H1 (cell line): ENCODE data around the gene OXNAD1. TPM values are rescaled to one million over a fixed set of nuclear protein-coding genes. Genes with fewer than 3 reads are reported as not detected.

Experiments
- CTCF ChIA-PET: fragments of 300-600 bp; sonication (Branson Sonifier 250); formaldehyde crosslinking; loops from one replicate; lab custom pipeline; 2021; ENCODE audit not compliant: partially characterized antibody; lab: Charles Lee
- POLR2A ChIA-PET: fragments of 300-600 bp; sonication (Branson Sonifier 250); formaldehyde crosslinking; loops from one replicate; lab custom pipeline; 2021; ENCODE audit warnings: inconsistent platforms; ENCODE audit not compliant: partially characterized antibody; lab: Charles Lee
- DNase-seq, 2 experiments: peaks; one replicate each; pipeline versions ENCODE4 v3.0.0 to v3.0.0-alpha.2; 2010 to 2022; ENCODE audit warnings: low spot score in 2 of 2, low read depth in 1 of 2, mixed read lengths in 1 of 2
- FAIRE-seq: peaks from 2 replicates; lab custom pipeline; 2011; peaks lifted over from hg19 to GRCh38; lab: Jason Lieb, UNC
- H2AFZ ChIP-seq: 2 replicates; pipeline ENCODE4 v1.8.1; 2012; ENCODE audit warnings: low read length, inconsistent platforms
- H2AK5ac ChIP-seq: 2 replicates; pipeline ENCODE4 v1.6.1; 2013; ENCODE audit warnings: low read depth, low read length
- H2BK120ac ChIP-seq: replicated peaks from 2 replicates; pipeline ENCODE3; 2013; ENCODE audit warnings: low read depth, low read length, inconsistent platforms
- H2BK12ac ChIP-seq: 2 replicates; pipeline ENCODE4 v1.6.1; 2013; ENCODE audit warnings: low read depth, low read length
- H2BK15ac ChIP-seq: 2 replicates; pipeline ENCODE4 v1.6.1; 2013; ENCODE audit warnings: low read length
- H2BK20ac ChIP-seq: 2 replicates; pipeline ENCODE4 v1.6.1; 2013; ENCODE audit warnings: low read length
- H2BK5ac ChIP-seq: 2 replicates; pipeline ENCODE4 v1.6.1; 2013; ENCODE audit warnings: low read depth, low read length
- H3K14ac ChIP-seq: 2 replicates; pipeline ENCODE4 v1.6.1; 2013; ENCODE audit warnings: inconsistent platforms; ENCODE audit not compliant: insufficient read length
- H3K18ac ChIP-seq: 2 replicates; pipeline ENCODE4 v1.6.1; 2013; ENCODE audit warnings: low read length; ENCODE audit errors: extremely low read depth
- H3K23ac ChIP-seq: 2 replicates; pipeline ENCODE4 v1.6.1; 2013; ENCODE audit warnings: inconsistent platforms; ENCODE audit not compliant: insufficient read length
- H3K23me2 ChIP-seq: 2 replicates; pipeline ENCODE4 v1.6.1; 2013; ENCODE audit warnings: low read depth, low read length
- H3K27ac ChIP-seq: 2 replicates; pipeline ENCODE4 v1.6.1; 2011; ENCODE audit warnings: low read depth, low read length, inconsistent platforms
- H3K27me3 ChIP-seq, 4 experiments: replicated peaks in 1 of 4; 1 replicate in 1 of 4; 2 replicates in 3 of 4; pipeline versions ENCODE4 v1.6.1 to v1.8.1; 2011 to 2013; ENCODE audit warnings: low read length in 3 of 4, mild to moderate bottlenecking in 3 of 4, inconsistent platforms in 2 of 4, mixed read lengths in 2 of 4, moderate library complexity in 1 of 4; ENCODE audit not compliant: control insufficient read depth in 3 of 4, insufficient read depth in 3 of 4; ENCODE audit errors: extremely low read depth in 1 of 4
- H3K36me3 ChIP-seq, 4 experiments: 2 replicates each; pipeline versions ENCODE4 v1.6.1 to v1.8.1; 2011 to 2013; ENCODE audit warnings: mild to moderate bottlenecking in 4 of 4, low read length in 3 of 4, moderate library complexity in 2 of 4, control low read depth in 1 of 4, inconsistent platforms in 1 of 4; ENCODE audit not compliant: insufficient read depth in 4 of 4, control insufficient read depth in 2 of 4
- H3K4ac ChIP-seq: replicated peaks from 2 replicates; pipeline ENCODE3; 2013; ENCODE audit warnings: low read length, low read depth, mixed read lengths, inconsistent platforms; ENCODE audit not compliant: insufficient read length
- H3K4me1 ChIP-seq, 4 experiments: replicated peaks in 1 of 4; 1 replicate in 1 of 4; 2 replicates in 3 of 4; pipeline versions ENCODE4 v1.6.1 to v1.8.1; 2011 to 2013; ENCODE audit warnings: low read length in 3 of 4, inconsistent platforms in 2 of 4, mixed read lengths in 1 of 4; ENCODE audit not compliant: insufficient read depth in 4 of 4, control insufficient read depth in 3 of 4
- H3K4me2 ChIP-seq, 2 experiments: 2 replicates each; pipeline versions ENCODE4 v1.6.1 to v1.8.1; 2011 to 2013; ENCODE audit warnings: low read depth in 2 of 2, low read length in 2 of 2, control low read depth in 1 of 2, inconsistent platforms in 1 of 2, mild to moderate bottlenecking in 1 of 2; ENCODE audit not compliant: insufficient read depth in 1 of 2
- H3K4me3 ChIP-seq, 4 experiments: fragments of 200-600, 300-600 bp in 1 of 4; sonication (generic), shearing (Covaris generic), sonication (Bioruptor Twin) in 1 of 4; 2 replicates each; pipeline versions ENCODE4 v1.5.1 to v1.8.1; 2011 to 2016; ENCODE audit warnings: low read length in 4 of 4, low read depth in 3 of 4, control low read depth in 2 of 4, inconsistent platforms in 2 of 4, mild to moderate bottlenecking in 2 of 4, mixed read lengths in 1 of 4, moderate library complexity in 1 of 4; ENCODE audit not compliant: insufficient read depth in 2 of 4; ENCODE audit errors: extremely low read depth in 1 of 4
- H3K56ac ChIP-seq: replicated peaks from 2 replicates; pipeline ENCODE3; 2013; ENCODE audit warnings: low read depth, mild to moderate bottlenecking, mixed read lengths, low read length, inconsistent platforms; ENCODE audit not compliant: insufficient read length
- H3K79me1 ChIP-seq: 2 replicates; pipeline ENCODE4 v1.6.1; 2013; ENCODE audit warnings: low read depth, low read length, control low read depth
- H3K79me2 ChIP-seq, 2 experiments: 2 replicates each; pipeline versions ENCODE4 v1.6.1 to v1.8.1; 2012 to 2013; ENCODE audit warnings: low read length in 2 of 2, mild to moderate bottlenecking in 2 of 2, inconsistent platforms in 1 of 2; ENCODE audit not compliant: insufficient read depth in 2 of 2, control insufficient read depth in 1 of 2
- H3K9ac ChIP-seq, 4 experiments: replicated peaks in 1 of 4; 1 replicate in 1 of 4; 2 replicates in 3 of 4; pipeline versions ENCODE4 v1.6.1 to v1.8.1; 2011 to 2013; ENCODE audit warnings: low read depth in 3 of 4, low read length in 3 of 4, control low read depth in 2 of 4, mild to moderate bottlenecking in 2 of 4, moderate library complexity in 2 of 4, inconsistent platforms in 1 of 4; ENCODE audit errors: extremely low read depth in 1 of 4
- H3K9me3 ChIP-seq, 2 experiments: 2 replicates each; pipeline versions ENCODE4 v1.6.1 to v1.8.1; 2012 to 2013; ENCODE audit warnings: mild to moderate bottlenecking in 2 of 2, moderate library complexity in 2 of 2, control low read depth in 1 of 2, inconsistent platforms in 1 of 2, low read depth in 1 of 2, low read length in 1 of 2, mixed read lengths in 1 of 2; ENCODE audit not compliant: insufficient read depth in 2 of 2
- H4K20me1 ChIP-seq, 2 experiments: replicated peaks in 1 of 2; 2 replicates each; pipeline versions ENCODE3 to v1.8.1; 2011 to 2013; ENCODE audit warnings: inconsistent platforms in 2 of 2, low read length in 2 of 2, mild to moderate bottlenecking in 1 of 2; ENCODE audit not compliant: insufficient read depth in 2 of 2, control insufficient read depth in 1 of 2
- H4K5ac ChIP-seq: 2 replicates; pipeline ENCODE4 v1.6.1; 2013; ENCODE audit warnings: low read length, low read depth, mixed read lengths, inconsistent platforms; ENCODE audit not compliant: insufficient read length
- H4K8ac ChIP-seq: 2 replicates; pipeline ENCODE4 v1.8.0; 2013; ENCODE audit warnings: mild to moderate bottlenecking, moderate library complexity, low read length, inconsistent platforms; ENCODE audit not compliant: insufficient read depth; ENCODE audit errors: extremely low read depth
- H4K91ac ChIP-seq: replicated peaks from 2 replicates; pipeline ENCODE3; 2013; ENCODE audit warnings: low read length, mixed read lengths, inconsistent platforms; ENCODE audit not compliant: insufficient read length
- CBX8 ChIP-seq: fragments of 300-800, 300-1000 bp; sonication (generic); IDR thresholded peaks from 2 replicates; pipeline ENCODE4 v1.7.1; 2016; ENCODE audit warnings: low read depth, low read length, borderline replicate concordance
- EGR1 ChIP-seq: IDR thresholded peaks from 2 replicates; pipeline ENCODE4 v1.6.1; 2011; ENCODE audit warnings: low read depth, low read length, borderline replicate concordance
- EZH2 ChIP-seq: fragments of 200-600 bp; sonication (generic); IDR thresholded peaks from 2 replicates; pipeline ENCODE4 v1.7.1; 2012; ENCODE audit warnings: low read depth, mild to moderate bottlenecking, moderate library complexity, low read length, inconsistent platforms; ENCODE audit not compliant: severe bottlenecking
- HDAC2 ChIP-seq, 2 experiments: fragments of 300-600 bp in 1 of 2; sonication (generic) in 1 of 2; IDR thresholded peaks; 2 replicates each; pipeline ENCODE4 v1.6.1; 2011 to 2012; ENCODE audit warnings: low read depth in 2 of 2, low read length in 2 of 2, mild to moderate bottlenecking in 2 of 2, moderate library complexity in 2 of 2, borderline replicate concordance in 1 of 2, inconsistent platforms in 1 of 2
- JUND ChIP-seq: IDR thresholded peaks from 2 replicates; pipeline ENCODE4 v1.6.1; 2011; ENCODE audit warnings: mild to moderate bottlenecking, improper control_type of control experiment, low read length
- NRF1 ChIP-seq: IDR thresholded peaks from 2 replicates; pipeline ENCODE4 v1.6.1; 2011; ENCODE audit warnings: mild to moderate bottlenecking, low read depth, low read length, improper control_type of control experiment
- POLR2AphosphoS5 ChIP-seq: IDR thresholded peaks from 2 replicates; pipeline ENCODE4 v1.6.1; 2011; ENCODE audit warnings: low read depth, low read length
- RNF2 ChIP-seq: fragments of 200-900, 300-1000 bp; sonication (generic); IDR thresholded peaks from 2 replicates; pipeline ENCODE4 v1.7.1; 2016; ENCODE audit warnings: borderline replicate concordance, low read depth, mild to moderate bottlenecking, antibody characterized with exemption, low read length; ENCODE audit not compliant: poor library complexity, severe bottlenecking; ENCODE audit errors: missing control alignments
- SIN3A ChIP-seq, 2 experiments: IDR thresholded peaks in 1 of 2; conservative IDR thresholded peaks in 1 of 2; 2 replicates each; pipeline ENCODE4 v1.6.1; 2011 to 2012; ENCODE audit warnings: low read length in 2 of 2, improper control_type of control experiment in 1 of 2, low read depth in 1 of 2, mild to moderate bottlenecking in 1 of 2
- SIRT6 ChIP-seq: IDR thresholded peaks from one replicate; pipeline ENCODE4 v1.7.1; 2012; ENCODE audit warnings: low read length, inconsistent platforms
- SIX5 ChIP-seq: IDR thresholded peaks from 2 replicates; pipeline ENCODE4 v1.6.1; 2011; ENCODE audit warnings: mild to moderate bottlenecking, low read depth, low read length
- SP4 ChIP-seq: IDR thresholded peaks from 2 replicates; pipeline ENCODE4 v1.6.1; 2012; ENCODE audit warnings: low read length, inconsistent platforms
- TEAD4 ChIP-seq: IDR thresholded peaks from 2 replicates; pipeline ENCODE4 v1.6.1; 2012; ENCODE audit warnings: low read depth, low read length, inconsistent platforms, mixed read lengths
- WGBS, 2 experiments: shearing (Covaris generic) in 1 of 2; methylation state at CpG; one replicate each; pipeline versions ENCODE4 v1.1.6 to v1.1.7; 2013 to 2015; ENCODE audit warnings: low lambda C conversion rate in 2 of 2, mixed read lengths in 2 of 2, inconsistent platforms in 1 of 2, low coverage in 1 of 2, missing lambda C conversion rate in 1 of 2; ENCODE audit not compliant: insufficient replicate concordance in 2 of 2, insufficient coverage in 1 of 2, insufficient read length in 1 of 2; ENCODE audit errors: extremely low coverage in 1 of 2, missing lambda C conversion rate in 1 of 2; 5-methylcytosine and 5-hydroxymethylcytosine counted together
- polyA plus RNA-seq, 7 experiments: library from polyadenylated mRNA; depleted of rRNA in 3 of 7; stranded (reverse) in 5 of 7; unstranded in 2 of 7; fragments of >200 nt in 5 of 7; fragments of 200-250 nt in 2 of 7; gene quantifications; 1 replicate in 5 of 7; 2 replicates in 1 of 7; 4 replicates in 1 of 7; pipeline versions ENCODE4 v1.2.1 to v1.2.3, GENCODE V29; 2011 to 2013; ENCODE audit warnings: missing spikeins in 2 of 7, mixed read lengths in 2 of 7
- total RNA-seq: library from RNA; stranded (reverse); fragmentation: NEBNext Ultra II Directional; extraction: Animal tissue kit (Norgen Biotek cat#: 25700); gene quantifications from 2 replicates; pipeline ENCODE4 v1.2.1, GENCODE V29; 2021
- TF ChIP-seq, protein P1 (sequence below): IDR thresholded peaks from 2 replicates; pipeline ENCODE4 v1.6.1; 2011; ENCODE audit warnings: low read depth, mild to moderate bottlenecking, low read length; ENCODE audit not compliant: insufficient read depth

OXNAD1 gene
- total and polyA plus RNA-seq, 2 of the 8 experiments (the other 6 are each of a cell fraction or from before 2014, with no cell fraction given): 14.9 to 24.8 TPM

- no peaks in the 10 kb centered on the region for H3K23me2 ChIP-seq
- H3K4me2 ChIP-seq: no peak overlapping the region
- H3K14ac ChIP-seq: no peak overlapping the region
- 0 out of 7 replicates have a peak, but pooled peaks cover 0 to 4% (median 0%) of the 10 kb centered on the region in 4 experiments for H3K4me1 ChIP-seq
- H2BK5ac ChIP-seq: no peak overlapping the region
- H3K56ac ChIP-seq: no peak overlapping the region
- H3K9me3 ChIP-seq: no peaks in the 10 kb centered on the region
- FAIRE-seq (no peak), DNase-seq (no peak)
- H3K4me3 ChIP-seq: no peak overlapping the region
- H3K79me2 ChIP-seq: no peaks in the 10 kb centered on the region
- H3K4ac ChIP-seq: no peak overlapping the region
- no peak overlapping the region for H2AFZ ChIP-seq
- H3K27ac ChIP-seq: no peak overlapping the region
- no peak overlapping the region for H2BK120ac ChIP-seq
- POLR2A ChIA-PET: no interaction called here
- H3K79me1 ChIP-seq: no peaks in the 10 kb centered on the region
- WGBS, 2 experiments: 80% methylated on average over 3 of the region's 3 CpGs; no CpG with 5 or more reads in 1 of the 2 experiments
- no peaks in the 10 kb centered on the region for H3K36me3 ChIP-seq
- H4K20me1 ChIP-seq: no peaks in the 10 kb centered on the region
- no peak overlapping the region for H2BK12ac ChIP-seq
- H4K8ac ChIP-seq: no peak overlapping the region
- CTCF ChIA-PET: interaction anchor here (1.1 kb wide), 1 partner anchor 206 kb away, joined by 3 read pairs; no protein-coding TSS in a partner anchor
- no peaks in the 10 kb centered on the region for H3K27me3 ChIP-seq
- no peak overlapping the region for H3K23ac ChIP-seq
- no peak overlapping the region for H2BK20ac ChIP-seq
- H3K9ac ChIP-seq: no peak overlapping the region
- no peak overlapping the region for H3K18ac ChIP-seq
- no peak overlapping the region for H4K91ac ChIP-seq
- no peak overlapping the region for H2BK15ac ChIP-seq
- no peak overlapping the region for H4K5ac ChIP-seq
- no peak overlapping the region for H2AK5ac ChIP-seq
- TF ChIP-seq NRF1 (no peak), TEAD4 (no peak), POLR2AphosphoS5 (no peak), EZH2 (no peak), JUND (no peak), HDAC2 (IDR thresholded peaks at IDR 0.05; ENCODE audit: borderline replicate concordance in 1 of 2, low read depth in 2 of 2, low read length in 2 of 2) (no peak), CBX8 (no peak), EGR1 (no peak), RNF2 (no peak), SIX5 (no peak), SIN3A (conservative IDR thresholded peaks at IDR 0.05 in 1 of 2, IDR thresholded peaks at IDR 0.05 in 1 of 2; ENCODE audit: low read depth in 1 of 2, low read length in 2 of 2) (no peak), SIRT6 (no peak), SP4 (no peak)
- TF ChIP-seq, protein P1, sequence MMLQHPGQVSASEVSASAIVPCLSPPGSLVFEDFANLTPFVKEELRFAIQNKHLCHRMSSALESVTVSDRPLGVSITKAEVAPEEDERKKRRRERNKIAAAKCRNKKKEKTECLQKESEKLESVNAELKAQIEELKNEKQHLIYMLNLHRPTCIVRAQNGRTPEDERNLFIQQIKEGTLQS: no peak
These were observed 15.1 kb upstream of the OXNAD1 start for GRCh38 chr3:16249886-16250285.
